Measurements from ENCODE around the gene ZNF582. TPM values are rescaled to one million over a fixed set of nuclear protein-coding genes. Genes with fewer than 3 reads are reported as not detected.

ZNF582 gene
- total RNA-seq (1 to 10 TPM; 3.6 to 5.8 (median 4.8) TPM), polyA plus RNA-seq (6.3 TPM)
- long read RNA-seq, donor 1, transcript ZNF582-202 (5 exons, 2,053 nt): major isoform, 9 of 14 reads
- long read RNA-seq, donor 1, partial matches to known transcripts: 2 of 14 reads
- long read RNA-seq, donor 1, other reads (novel, unspliced or antisense): 2 of 14 reads
- long read RNA-seq, donor 2, partial matches to known transcripts: 0 of 3 reads
- long read RNA-seq, donor 2, other reads (novel, unspliced or antisense): 0 of 3 reads
- long read RNA-seq, donor 3, partial matches to known transcripts: 2 of 11 reads
- long read RNA-seq, donor 3, other reads (novel, unspliced or antisense): 2 of 11 reads
- long read RNA-seq, donor 4, partial matches to known transcripts: 0 of 4 reads
- long read RNA-seq, donor 4, other reads (novel, unspliced or antisense): 1 of 4 reads

GRCh38 chr19:56393119-56394012 lies at the start of gene ZNF582:
TSS of gene ZNF582 (minus strand) at chr19:56393534. CDS start at chr19:56391752, 1,782 bp downstream.
- H3K4me1 ChIP-seq (ENCODE audit: control insufficient read depth, insufficient read depth, low read length): no peaks in the 10 kb centered on the region
- H3K9me3 ChIP-seq (ENCODE audit: control insufficient read depth, low read length): no peaks in the 10 kb centered on the region
- DNase-seq (peak; percentile 98 to 99 (median 98)), ATAC-seq (peak; percentile 99 to 100)
- H3K27me3 ChIP-seq (ENCODE audit: control insufficient read depth, insufficient read depth): no peaks in the 10 kb centered on the region
- intact Hi-C loops (cut with DNase I): no loop called here
- WGBS: 1% methylated on average over 73 of the region's 73 CpGs
- peak within 1 kb of the TSS; percentile 81 for H3K4me3 ChIP-seq (ENCODE audit: low read length)
- peak within 1 kb of the TSS; percentile 91 for H3K27ac ChIP-seq (ENCODE audit: low read length)

GRCh38 chr19:56441206-56441792 lies 48.0 kb upstream of the ZNF582 start:
- no peak for DNase-seq
- no peak overlapping the region for H3K27ac ChIP-seq (ENCODE audit: low read length)
- no peaks in the 10 kb centered on the region for H3K4me1 ChIP-seq (ENCODE audit: control insufficient read depth, insufficient read depth, low read length)
- ATAC-seq: no peak
- no peaks in the 10 kb centered on the region for H3K27me3 ChIP-seq (ENCODE audit: control insufficient read depth, insufficient read depth)
- intact Hi-C loops (cut with DNase I): no loop called here
- WGBS: 98% methylated on average over 8 of the region's 8 CpGs
- H3K4me3 ChIP-seq (ENCODE audit: low read length): peak overlapping the region; percentile 14
- peaks cover 12% of the 10 kb centered on the region for H3K9me3 ChIP-seq (ENCODE audit: control insufficient read depth, low read length)

- Histone ChIP-seq H3K27me3 (ENCODE audit: control insufficient read depth, insufficient read depth) (no peaks in the 10 kb centered on the region), H3K4me1 (ENCODE audit: control insufficient read depth, insufficient read depth, low read length) (no peaks in the 10 kb centered on the region), H3K27ac (ENCODE audit: low read length) (no peak overlapping the region), H3K9me3 (ENCODE audit: control insufficient read depth, low read length) (peaks cover 15% of the 10 kb centered on the region), H3K4me3 (ENCODE audit: low read length) (no peak overlapping the region)
- DNase-seq (no peak), ATAC-seq (no peak)
- 100% methylated on average over 1 of the region's 1 CpG for WGBS
- intact Hi-C loops (cut with DNase I): no loop called here
Observed at GRCh38 chr19:56423985-56424353, 30.6 kb upstream of the ZNF582 start.

- intact Hi-C loops (cut with DNase I): no loop called here
- WGBS: 97% methylated on average over 5 of the region's 5 CpGs
- Histone ChIP-seq H3K4me3 (ENCODE audit: low read length) (no peak overlapping the region), H3K27me3 (ENCODE audit: control insufficient read depth, insufficient read depth) (no peaks in the 10 kb centered on the region), H3K4me1 (ENCODE audit: control insufficient read depth, insufficient read depth, low read length) (no peaks in the 10 kb centered on the region), H3K27ac (ENCODE audit: low read length) (no peak overlapping the region), H3K9me3 (ENCODE audit: control insufficient read depth, low read length) (peaks cover 15% of the 10 kb centered on the region)
- DNase-seq (no peak), ATAC-seq (no peak)
Observed at GRCh38 chr19:56423276-56423984, 30.1 kb upstream of the ZNF582 start.

- H3K4me1 ChIP-seq (ENCODE audit: control insufficient read depth, insufficient read depth, low read length): peaks cover 9% of the 10 kb centered on the region
- H3K4me3 ChIP-seq (ENCODE audit: low read length): no peak overlapping the region
- H3K27me3 ChIP-seq (ENCODE audit: control insufficient read depth, insufficient read depth): no peaks in the 10 kb centered on the region
- WGBS: 92% methylated on average over 4 of the region's 4 CpGs
- no peak overlapping the region for H3K27ac ChIP-seq (ENCODE audit: low read length)
- DNase-seq: no peak
- intact Hi-C loops (cut with DNase I): loop anchor here in 1 of 4 donors (10.0 kb wide), 1 partner anchor 160 kb away; the partner anchor contains the start of gene ZNF470
- H3K9me3 ChIP-seq (ENCODE audit: control insufficient read depth, low read length): peaks cover 2% of the 10 kb centered on the region
- ATAC-seq: no peak
Observed at GRCh38 chr19:56405062-56405461, 11.7 kb upstream of the ZNF582 start.

- Histone ChIP-seq H3K4me1 (ENCODE audit: control insufficient read depth, insufficient read depth, low read length) (peaks cover 9% of the 10 kb centered on the region), H3K4me3 (ENCODE audit: low read length) (peak overlapping the region; percentile 53), H3K27ac (ENCODE audit: low read length) (no peak overlapping the region), H3K9me3 (ENCODE audit: control insufficient read depth, low read length) (peaks cover 2% of the 10 kb centered on the region), H3K27me3 (ENCODE audit: control insufficient read depth, insufficient read depth) (no peaks in the 10 kb centered on the region)
- WGBS: 52% methylated on average over 9 of the region's 9 CpGs
- peak in 1 of 3 donors; percentile 30 for DNase-seq
- ATAC-seq: peak; percentile 1 to 10
- intact Hi-C loops (cut with DNase I): loop anchor here in 1 of 4 donors (10.0 kb wide), 1 partner anchor 160 kb away; the partner anchor contains the start of gene ZNF470
Observed at GRCh38 chr19:56404705-56405056, 11.3 kb upstream of the ZNF582 start.

GRCh38 chr19:56403764-56404704 lies 10.7 kb upstream of the ZNF582 start, which contains the start of gene ZNF583:
TSS of gene ZNF583 (plus strand) at chr19:56404332. CDS start at chr19:56407115, 2,783 bp downstream.
- no peaks in the 10 kb centered on the region for H3K27me3 ChIP-seq (ENCODE audit: control insufficient read depth, insufficient read depth)
- peak within 1 kb of the TSS; percentile 53 for H3K4me3 ChIP-seq (ENCODE audit: low read length)
- under 1% methylated on average over 70 of the region's 70 CpGs for WGBS

GRCh38 chr19:56403261-56403660 lies 9.9 kb upstream of the ZNF582 start:
- DNase-seq (no peak), ATAC-seq (no peak)
- Histone ChIP-seq H3K27me3 (ENCODE audit: control insufficient read depth, insufficient read depth) (no peaks in the 10 kb centered on the region), H3K4me1 (ENCODE audit: control insufficient read depth, insufficient read depth, low read length) (peaks cover 9% of the 10 kb centered on the region), H3K4me3 (ENCODE audit: low read length) (peak overlapping the region; percentile 53), H3K27ac (ENCODE audit: low read length) (peak overlapping the region; percentile 33), H3K9me3 (ENCODE audit: control insufficient read depth, low read length) (no peaks in the 10 kb centered on the region)
- intact Hi-C loops (cut with DNase I): loop anchor here in 1 of 4 donors (10.0 kb wide), 1 partner anchor 162 kb away; the partner anchor contains the start of gene ZNF470
- WGBS: 12% methylated on average over 9 of the region's 9 CpGs

More at GRCh38 chr19:56403764-56404704, 10.7 kb upstream of the ZNF582 start, which contains the start of gene ZNF583:
- Histone ChIP-seq H3K9me3 (ENCODE audit: control insufficient read depth, low read length) (no peaks in the 10 kb centered on the region), H3K4me1 (ENCODE audit: control insufficient read depth, insufficient read depth, low read length) (peaks cover 9% of the 10 kb centered on the region), H3K27ac (ENCODE audit: low read length) (peak within 1 kb of the TSS; percentile 80)
- DNase-seq (peak; percentile 98 to 99 (median 99)), ATAC-seq (peak; percentile 99)
- intact Hi-C loops (cut with DNase I): loop anchor here in 1 of 4 donors (10.0 kb wide), 1 partner anchor 161 kb away; the partner anchor contains the start of gene ZNF470

GRCh38 chr19:56400485-56400884 lies 7.2 kb upstream of the ZNF582 start:
- Histone ChIP-seq H3K27ac (ENCODE audit: low read length) (no peak overlapping the region), H3K27me3 (ENCODE audit: control insufficient read depth, insufficient read depth) (no peaks in the 10 kb centered on the region), H3K4me3 (ENCODE audit: low read length) (no peak overlapping the region), H3K9me3 (ENCODE audit: control insufficient read depth, low read length) (no peaks in the 10 kb centered on the region), H3K4me1 (ENCODE audit: control insufficient read depth, insufficient read depth, low read length) (peaks cover 9% of the 10 kb centered on the region)
- intact Hi-C loops (cut with DNase I): loop anchor here in 1 of 4 donors (10.0 kb wide), 1 partner anchor 164 kb away; the partner anchor contains the start of gene ZNF470
- DNase-seq (no peak), ATAC-seq (no peak)
- 98% methylated on average over 4 of the region's 4 CpGs for WGBS

Data from right cardiac atrium (tissue), 5 donors.